ENCODE results near the gene ERN1.

- no peak for TF ChIP-seq POLR2A (IDR thresholded peaks at IDR 0.05)
- TF ChIP-seq CTCF (IDR thresholded peaks at IDR 0.05) = no peak
These were observed 23.8 kb upstream of the ERN1 start for GRCh38 chr17:64153565-64154312.
